H1 (cell line): ENCODE data around the gene RO60. TPM values are rescaled to one million over a fixed set of nuclear protein-coding genes. Genes with fewer than 3 reads are reported as not detected.

Experiments
- CTCF ChIA-PET: fragments of 300-600 bp; sonication (Branson Sonifier 250); formaldehyde crosslinking; loops from one replicate; lab custom pipeline; 2021; ENCODE audit not compliant: partially characterized antibody; lab: Charles Lee
- POLR2A ChIA-PET: fragments of 300-600 bp; sonication (Branson Sonifier 250); formaldehyde crosslinking; loops from one replicate; lab custom pipeline; 2021; ENCODE audit warnings: inconsistent platforms; ENCODE audit not compliant: partially characterized antibody; lab: Charles Lee
- DNase-seq, 2 experiments: peaks; one replicate each; pipeline versions ENCODE4 v3.0.0 to v3.0.0-alpha.2; 2010 to 2022; ENCODE audit warnings: low spot score in 2 of 2, low read depth in 1 of 2, mixed read lengths in 1 of 2
- FAIRE-seq: peaks from 2 replicates; lab custom pipeline; 2011; peaks lifted over from hg19 to GRCh38; lab: Jason Lieb, UNC
- H2AFZ ChIP-seq: 2 replicates; pipeline ENCODE4 v1.8.1; 2012; ENCODE audit warnings: low read length, inconsistent platforms
- H2AK5ac ChIP-seq: 2 replicates; pipeline ENCODE4 v1.6.1; 2013; ENCODE audit warnings: low read depth, low read length
- H2BK120ac ChIP-seq: replicated peaks from 2 replicates; pipeline ENCODE3; 2013; ENCODE audit warnings: low read depth, low read length, inconsistent platforms
- H2BK12ac ChIP-seq: 2 replicates; pipeline ENCODE4 v1.6.1; 2013; ENCODE audit warnings: low read depth, low read length
- H2BK15ac ChIP-seq: 2 replicates; pipeline ENCODE4 v1.6.1; 2013; ENCODE audit warnings: low read length
- H2BK20ac ChIP-seq: 2 replicates; pipeline ENCODE4 v1.6.1; 2013; ENCODE audit warnings: low read length
- H2BK5ac ChIP-seq: 2 replicates; pipeline ENCODE4 v1.6.1; 2013; ENCODE audit warnings: low read depth, low read length
- H3K14ac ChIP-seq: 2 replicates; pipeline ENCODE4 v1.6.1; 2013; ENCODE audit warnings: inconsistent platforms; ENCODE audit not compliant: insufficient read length
- H3K18ac ChIP-seq: 2 replicates; pipeline ENCODE4 v1.6.1; 2013; ENCODE audit warnings: low read length; ENCODE audit errors: extremely low read depth
- H3K23ac ChIP-seq: 2 replicates; pipeline ENCODE4 v1.6.1; 2013; ENCODE audit warnings: inconsistent platforms; ENCODE audit not compliant: insufficient read length
- H3K23me2 ChIP-seq: 2 replicates; pipeline ENCODE4 v1.6.1; 2013; ENCODE audit warnings: low read depth, low read length
- H3K27ac ChIP-seq: 2 replicates; pipeline ENCODE4 v1.6.1; 2011; ENCODE audit warnings: low read depth, low read length, inconsistent platforms
- H3K27me3 ChIP-seq, 4 experiments: replicated peaks in 1 of 4; 1 replicate in 1 of 4; 2 replicates in 3 of 4; pipeline versions ENCODE4 v1.6.1 to v1.8.1; 2011 to 2013; ENCODE audit warnings: low read length in 3 of 4, mild to moderate bottlenecking in 3 of 4, inconsistent platforms in 2 of 4, mixed read lengths in 2 of 4, moderate library complexity in 1 of 4; ENCODE audit not compliant: control insufficient read depth in 3 of 4, insufficient read depth in 3 of 4; ENCODE audit errors: extremely low read depth in 1 of 4
- H3K36me3 ChIP-seq, 4 experiments: 2 replicates each; pipeline versions ENCODE4 v1.6.1 to v1.8.1; 2011 to 2013; ENCODE audit warnings: mild to moderate bottlenecking in 4 of 4, low read length in 3 of 4, moderate library complexity in 2 of 4, control low read depth in 1 of 4, inconsistent platforms in 1 of 4; ENCODE audit not compliant: insufficient read depth in 4 of 4, control insufficient read depth in 2 of 4
- H3K4ac ChIP-seq: replicated peaks from 2 replicates; pipeline ENCODE3; 2013; ENCODE audit warnings: low read length, low read depth, mixed read lengths, inconsistent platforms; ENCODE audit not compliant: insufficient read length
- H3K4me1 ChIP-seq, 4 experiments: replicated peaks in 1 of 4; 1 replicate in 1 of 4; 2 replicates in 3 of 4; pipeline versions ENCODE4 v1.6.1 to v1.8.1; 2011 to 2013; ENCODE audit warnings: low read length in 3 of 4, inconsistent platforms in 2 of 4, mixed read lengths in 1 of 4; ENCODE audit not compliant: insufficient read depth in 4 of 4, control insufficient read depth in 3 of 4
- H3K4me2 ChIP-seq, 2 experiments: 2 replicates each; pipeline versions ENCODE4 v1.6.1 to v1.8.1; 2011 to 2013; ENCODE audit warnings: low read depth in 2 of 2, low read length in 2 of 2, control low read depth in 1 of 2, inconsistent platforms in 1 of 2, mild to moderate bottlenecking in 1 of 2; ENCODE audit not compliant: insufficient read depth in 1 of 2
- H3K4me3 ChIP-seq, 4 experiments: fragments of 200-600, 300-600 bp in 1 of 4; sonication (generic), shearing (Covaris generic), sonication (Bioruptor Twin) in 1 of 4; 2 replicates each; pipeline versions ENCODE4 v1.5.1 to v1.8.1; 2011 to 2016; ENCODE audit warnings: low read length in 4 of 4, low read depth in 3 of 4, control low read depth in 2 of 4, inconsistent platforms in 2 of 4, mild to moderate bottlenecking in 2 of 4, mixed read lengths in 1 of 4, moderate library complexity in 1 of 4; ENCODE audit not compliant: insufficient read depth in 2 of 4; ENCODE audit errors: extremely low read depth in 1 of 4
- H3K56ac ChIP-seq: replicated peaks from 2 replicates; pipeline ENCODE3; 2013; ENCODE audit warnings: low read depth, mild to moderate bottlenecking, mixed read lengths, low read length, inconsistent platforms; ENCODE audit not compliant: insufficient read length
- H3K79me1 ChIP-seq: 2 replicates; pipeline ENCODE4 v1.6.1; 2013; ENCODE audit warnings: low read depth, low read length, control low read depth
- H3K79me2 ChIP-seq, 2 experiments: 2 replicates each; pipeline versions ENCODE4 v1.6.1 to v1.8.1; 2012 to 2013; ENCODE audit warnings: low read length in 2 of 2, mild to moderate bottlenecking in 2 of 2, inconsistent platforms in 1 of 2; ENCODE audit not compliant: insufficient read depth in 2 of 2, control insufficient read depth in 1 of 2
- H3K9ac ChIP-seq, 4 experiments: replicated peaks in 1 of 4; 1 replicate in 1 of 4; 2 replicates in 3 of 4; pipeline versions ENCODE4 v1.6.1 to v1.8.1; 2011 to 2013; ENCODE audit warnings: low read depth in 3 of 4, low read length in 3 of 4, control low read depth in 2 of 4, mild to moderate bottlenecking in 2 of 4, moderate library complexity in 2 of 4, inconsistent platforms in 1 of 4; ENCODE audit errors: extremely low read depth in 1 of 4
- H3K9me3 ChIP-seq, 2 experiments: 2 replicates each; pipeline versions ENCODE4 v1.6.1 to v1.8.1; 2012 to 2013; ENCODE audit warnings: mild to moderate bottlenecking in 2 of 2, moderate library complexity in 2 of 2, control low read depth in 1 of 2, inconsistent platforms in 1 of 2, low read depth in 1 of 2, low read length in 1 of 2, mixed read lengths in 1 of 2; ENCODE audit not compliant: insufficient read depth in 2 of 2
- H4K20me1 ChIP-seq, 2 experiments: replicated peaks in 1 of 2; 2 replicates each; pipeline versions ENCODE3 to v1.8.1; 2011 to 2013; ENCODE audit warnings: inconsistent platforms in 2 of 2, low read length in 2 of 2, mild to moderate bottlenecking in 1 of 2; ENCODE audit not compliant: insufficient read depth in 2 of 2, control insufficient read depth in 1 of 2
- H4K5ac ChIP-seq: 2 replicates; pipeline ENCODE4 v1.6.1; 2013; ENCODE audit warnings: low read length, low read depth, mixed read lengths, inconsistent platforms; ENCODE audit not compliant: insufficient read length
- H4K8ac ChIP-seq: 2 replicates; pipeline ENCODE4 v1.8.0; 2013; ENCODE audit warnings: mild to moderate bottlenecking, moderate library complexity, low read length, inconsistent platforms; ENCODE audit not compliant: insufficient read depth; ENCODE audit errors: extremely low read depth
- H4K91ac ChIP-seq: replicated peaks from 2 replicates; pipeline ENCODE3; 2013; ENCODE audit warnings: low read length, mixed read lengths, inconsistent platforms; ENCODE audit not compliant: insufficient read length
- ASH2L ChIP-seq: fragments of 200-600, 300-600 bp; sonication (generic); IDR thresholded peaks from one replicate; pipeline ENCODE4 v1.7.1; 2017; ENCODE audit warnings: low read length
- BRCA1 ChIP-seq: IDR thresholded peaks from 2 replicates; pipeline ENCODE4 v1.6.1; 2012; ENCODE audit warnings: low read depth, low read length, improper control_type of control experiment
- FOSL1 ChIP-seq: IDR thresholded peaks from 2 replicates; pipeline ENCODE4 v1.6.1; 2011; ENCODE audit warnings: mild to moderate bottlenecking, low read depth, low read length, moderate library complexity; ENCODE audit not compliant: insufficient read depth
- KDM4A ChIP-seq: IDR thresholded peaks from one replicate; pipeline ENCODE4 v1.7.1; 2012; ENCODE audit warnings: low read depth, mild to moderate bottlenecking, moderate library complexity, low read length, inconsistent platforms; ENCODE audit not compliant: severe bottlenecking
- POLR2A ChIP-seq, 2 experiments: IDR thresholded peaks; 1 replicate in 1 of 2; 2 replicates in 1 of 2; pipeline ENCODE4 v1.6.1; 2011; ENCODE audit warnings: low read depth in 2 of 2, low read length in 2 of 2, mild to moderate bottlenecking in 2 of 2; ENCODE audit errors: control extremely low read depth in 1 of 2
- POLR2AphosphoS5 ChIP-seq: IDR thresholded peaks from 2 replicates; pipeline ENCODE4 v1.6.1; 2011; ENCODE audit warnings: low read depth, low read length
- RFX5 ChIP-seq: IDR thresholded peaks from 2 replicates; pipeline ENCODE4 v1.6.1; 2011; ENCODE audit warnings: low read depth, low read length, improper control_type of control experiment, borderline replicate concordance
- SIX5 ChIP-seq: IDR thresholded peaks from 2 replicates; pipeline ENCODE4 v1.6.1; 2011; ENCODE audit warnings: mild to moderate bottlenecking, low read depth, low read length
- SP2 ChIP-seq: IDR thresholded peaks from 2 replicates; pipeline ENCODE4 v1.6.1; 2012; ENCODE audit warnings: mild to moderate bottlenecking, low read length, inconsistent platforms
- TAF1 ChIP-seq: IDR thresholded peaks from 2 replicates; pipeline ENCODE4 v1.6.1; 2011; ENCODE audit warnings: mild to moderate bottlenecking, low read depth, low read length
- ZNF274 ChIP-seq: IDR thresholded peaks from 2 replicates; pipeline ENCODE4 v1.7.0; 2012; ENCODE audit warnings: low read length, borderline replicate concordance; ENCODE audit errors: extremely low read depth
- WGBS, 2 experiments: shearing (Covaris generic) in 1 of 2; methylation state at CpG; one replicate each; pipeline versions ENCODE4 v1.1.6 to v1.1.7; 2013 to 2015; ENCODE audit warnings: low lambda C conversion rate in 2 of 2, mixed read lengths in 2 of 2, inconsistent platforms in 1 of 2, low coverage in 1 of 2, missing lambda C conversion rate in 1 of 2; ENCODE audit not compliant: insufficient replicate concordance in 2 of 2, insufficient coverage in 1 of 2, insufficient read length in 1 of 2; ENCODE audit errors: extremely low coverage in 1 of 2, missing lambda C conversion rate in 1 of 2; 5-methylcytosine and 5-hydroxymethylcytosine counted together
- polyA plus RNA-seq, 7 experiments: library from polyadenylated mRNA; depleted of rRNA in 3 of 7; stranded (reverse) in 5 of 7; unstranded in 2 of 7; fragments of >200 nt in 5 of 7; fragments of 200-250 nt in 2 of 7; gene quantifications; 1 replicate in 5 of 7; 2 replicates in 1 of 7; 4 replicates in 1 of 7; pipeline versions ENCODE4 v1.2.1 to v1.2.3, GENCODE V29; 2011 to 2013; ENCODE audit warnings: missing spikeins in 2 of 7, mixed read lengths in 2 of 7
- total RNA-seq: library from RNA; stranded (reverse); fragmentation: NEBNext Ultra II Directional; extraction: Animal tissue kit (Norgen Biotek cat#: 25700); gene quantifications from 2 replicates; pipeline ENCODE4 v1.2.1, GENCODE V29; 2021

RO60 gene
- total and polyA plus RNA-seq, 2 of the 8 experiments (the other 6 are each of a cell fraction or from before 2014, with no cell fraction given): 13.6 to 103 TPM

DNA sequence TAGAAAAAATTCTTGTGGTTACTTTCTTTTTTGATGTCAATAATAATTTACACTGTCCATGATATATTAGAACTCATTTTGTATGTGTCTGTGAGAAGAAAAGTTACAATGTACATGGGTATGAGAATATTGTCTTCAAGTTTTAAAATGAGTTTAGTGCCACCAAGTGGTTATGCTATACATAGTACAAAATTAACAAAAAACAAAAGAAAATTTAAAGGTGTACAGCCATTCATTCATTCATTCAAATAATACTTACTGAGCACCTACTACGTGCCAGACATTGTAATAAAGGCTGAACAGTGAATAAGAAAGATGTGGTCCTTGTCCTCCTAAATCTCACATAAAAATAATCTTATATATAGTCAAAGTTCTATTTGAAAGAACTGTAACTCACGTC is 28.0 kb upstream of the RO60 start:
- Histone ChIP-seq H3K36me3 (peaks cover 0 to 13% (median 0%) of the 10 kb centered on the region in 4 experiments; a peak in 3 of 8 replicates), H3K79me1 (no peaks in the 10 kb centered on the region), H2BK120ac (no peak overlapping the region), H2BK20ac (no peak overlapping the region), H3K4me3 (no peak overlapping the region), H3K9me3 (no peaks in the 10 kb centered on the region), H3K23me2 (no peaks in the 10 kb centered on the region), H2BK12ac (no peak overlapping the region), H3K18ac (no peak overlapping the region), H3K4ac (no peak overlapping the region), H3K79me2 (peaks cover 0 to 29% of the 10 kb centered on the region in 2 experiments; a peak in 2 of 4 replicates), H3K56ac (no peak overlapping the region), H3K9ac (no peak overlapping the region), H2AK5ac (no peak overlapping the region), H4K8ac (no peak overlapping the region), H3K27ac (no peak overlapping the region), H3K14ac (no peak overlapping the region), H3K27me3 (no peaks in the 10 kb centered on the region), H2BK5ac (no peak overlapping the region), H3K4me1 (no peaks in the 10 kb centered on the region), H4K5ac (no peak overlapping the region), H3K23ac (no peak overlapping the region), H4K20me1 (peaks cover 0 to 2% of the 10 kb centered on the region in 2 experiments), H2AFZ (no peak overlapping the region), H4K91ac (no peak overlapping the region), H3K4me2 (no peak overlapping the region), H2BK15ac (no peak overlapping the region)
- FAIRE-seq (no peak), DNase-seq (no peak)
- WGBS, 2 experiments: 88% methylated on average over 2 of the region's 2 CpGs; no CpG with 5 or more reads in 1 of the 2 experiments
- POLR2A ChIA-PET: no interaction called here
- CTCF ChIA-PET: interaction anchor here (0.9 to 1.6 kb wide), 2 partner anchors 17 to 226 kb away, joined by 3 read pairs; no protein-coding TSS in a partner anchor
- TF ChIP-seq KDM4A (no peak), SIX5 (no peak), POLR2AphosphoS5 (no peak), BRCA1 (no peak), FOSL1 (no peak), ZNF274 (no peak), RFX5 (no peak), POLR2A (IDR thresholded peaks at IDR 0.05; ENCODE audit: control extremely low read depth in 1 of 2, low read depth in 2 of 2, low read length in 2 of 2) (no peak), TAF1 (no peak), ASH2L (no peak), SP2 (no peak)
